ENCODE results near the gene RREB1.

- no peak for TF ChIP-seq CTCF (IDR thresholded peaks at IDR 0.05)
- TF ChIP-seq EP300 (IDR thresholded peaks at IDR 0.05) = no peak
These were observed 7.5 kb upstream of the RREB1 start for GRCh38 chr6:7100072-7100752.
